ENCODE data around the gene ATP6V1D.

DNA sequence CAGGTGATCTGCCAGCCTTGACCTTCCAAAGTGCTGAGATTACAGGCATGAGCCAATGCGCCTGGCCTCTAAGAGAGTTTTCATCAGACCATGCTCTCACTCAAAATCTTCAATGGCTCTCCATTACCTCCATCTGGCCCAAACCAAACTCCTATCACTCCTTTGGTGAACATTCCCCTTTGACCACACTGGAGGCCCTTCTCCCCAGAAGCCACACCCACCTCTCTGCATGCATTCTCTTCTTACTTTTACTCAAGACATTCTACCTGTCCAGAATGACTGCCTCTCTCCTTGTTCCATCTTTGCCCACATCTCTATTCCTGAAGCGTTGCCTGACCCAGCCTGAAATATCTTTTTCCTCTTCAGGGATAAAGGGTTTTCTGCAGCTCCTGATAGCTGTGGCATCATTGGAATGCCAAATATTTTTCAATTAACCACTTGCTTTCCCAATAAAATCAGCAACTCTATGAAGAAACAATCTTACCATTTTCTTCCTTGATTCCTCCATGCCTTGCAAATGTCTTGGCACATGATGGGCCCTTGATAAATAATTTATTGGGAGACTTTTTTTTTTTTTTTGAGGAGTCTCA is 36.9 kb upstream of the ATP6V1D start:
- TF ChIP-seq, protein P1, sequence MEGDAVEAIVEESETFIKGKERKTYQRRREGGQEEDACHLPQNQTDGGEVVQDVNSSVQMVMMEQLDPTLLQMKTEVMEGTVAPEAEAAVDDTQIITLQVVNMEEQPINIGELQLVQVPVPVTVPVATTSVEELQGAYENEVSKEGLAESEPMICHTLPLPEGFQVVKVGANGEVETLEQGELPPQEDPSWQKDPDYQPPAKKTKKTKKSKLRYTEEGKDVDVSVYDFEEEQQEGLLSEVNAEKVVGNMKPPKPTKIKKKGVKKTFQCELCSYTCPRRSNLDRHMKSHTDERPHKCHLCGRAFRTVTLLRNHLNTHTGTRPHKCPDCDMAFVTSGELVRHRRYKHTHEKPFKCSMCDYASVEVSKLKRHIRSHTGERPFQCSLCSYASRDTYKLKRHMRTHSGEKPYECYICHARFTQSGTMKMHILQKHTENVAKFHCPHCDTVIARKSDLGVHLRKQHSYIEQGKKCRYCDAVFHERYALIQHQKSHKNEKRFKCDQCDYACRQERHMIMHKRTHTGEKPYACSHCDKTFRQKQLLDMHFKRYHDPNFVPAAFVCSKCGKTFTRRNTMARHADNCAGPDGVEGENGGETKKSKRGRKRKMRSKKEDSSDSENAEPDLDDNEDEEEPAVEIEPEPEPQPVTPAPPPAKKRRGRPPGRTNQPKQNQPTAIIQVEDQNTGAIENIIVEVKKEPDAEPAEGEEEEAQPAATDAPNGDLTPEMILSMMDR (IDR thresholded peaks at IDR 0.05; ENCODE audit: insufficient read depth, low read length, poor library complexity, severe bottlenecking): no peak
- TF ChIP-seq EZH2phosphoT487 (conservative IDR thresholded peaks at IDR 0.05; ENCODE audit: low read length): no peak
